Measurements from ENCODE around the gene AGL. TPM values are rescaled to one million over a fixed set of nuclear protein-coding genes. Genes with fewer than 3 reads are reported as not detected.

The AGL gene
- total RNA-seq, 1 donor from 2014 or later, result 13.4 TPM

DNA sequence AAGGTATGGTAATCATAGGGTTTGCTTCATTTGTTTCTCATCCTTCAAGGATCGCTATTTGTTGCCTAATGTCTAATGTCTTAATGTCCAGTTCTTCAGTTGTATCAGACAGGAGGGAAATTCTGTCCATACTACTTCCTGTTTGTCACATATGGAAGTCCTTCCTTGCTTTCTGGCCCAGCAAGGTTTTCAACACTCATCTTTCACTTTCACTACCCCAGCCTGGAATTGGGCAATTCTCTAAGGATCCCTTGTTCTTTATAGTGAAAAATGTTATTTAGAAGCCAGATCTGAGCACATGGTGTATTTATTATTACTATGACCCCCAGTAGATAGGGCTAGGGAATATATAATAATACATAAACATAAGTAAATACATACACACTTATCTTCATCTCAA lies 69.1 kb downstream of the AGL start:
- TF ChIP-seq CTCF (conservative IDR thresholded peaks at IDR 0.05), result no peak
- Mint-ChIP-seq H3K36me3 (ENCODE audit: low read depth) (no peaks in the 10 kb centered on the region), H3K4me3 (no peak overlapping the region), H3K4me1 (no peaks in the 10 kb centered on the region), H3K9me3 (no peaks in the 10 kb centered on the region), H3K27me3 (ENCODE audit: low read depth) (no peaks in the 10 kb centered on the region), H3K27ac (ENCODE audit: unreplicated experiment) (no peak overlapping the region)
- no peak for DNase-seq (ENCODE audit: low read depth, low spot score)

GRCh38 chr1:99934801-99935200 lies 84.6 kb downstream of the AGL start:
- H3K27ac Mint-ChIP-seq (ENCODE audit: unreplicated experiment), result no peak overlapping the region
- no peak for DNase-seq (ENCODE audit: low read depth, low spot score)

GRCh38 chr1:99935534-99935933 lies 85.4 kb downstream of the AGL start:
- Mint-ChIP-seq H3K4me3 (no peak overlapping the region), H3K4me1 (no peaks in the 10 kb centered on the region), H3K27ac (ENCODE audit: unreplicated experiment) (no peak overlapping the region)

More at GRCh38 chr1:99934801-99935200, 84.6 kb downstream of the AGL start:
- no peak for TF ChIP-seq CTCF (conservative IDR thresholded peaks at IDR 0.05)
- Mint-ChIP-seq H3K9me3 (no peaks in the 10 kb centered on the region), H3K27me3 (ENCODE audit: low read depth) (no peaks in the 10 kb centered on the region), H3K4me3 (no peak overlapping the region), H3K36me3 (ENCODE audit: low read depth) (no peaks in the 10 kb centered on the region), H3K4me1 (no peaks in the 10 kb centered on the region)

GRCh38 chr1:99936071-99936470 lies 85.9 kb downstream of the AGL start:
- H3K9me3 Mint-ChIP-seq, result no peaks in the 10 kb centered on the region
- H3K27me3 Mint-ChIP-seq (ENCODE audit: low read depth), result no peaks in the 10 kb centered on the region
- H3K36me3 Mint-ChIP-seq (ENCODE audit: low read depth), result no peaks in the 10 kb centered on the region
- no peak for TF ChIP-seq CTCF (conservative IDR thresholded peaks at IDR 0.05)
- no peak overlapping the region for H3K4me3 Mint-ChIP-seq
- H3K27ac Mint-ChIP-seq (ENCODE audit: unreplicated experiment), result no peak overlapping the region
- no peak for DNase-seq (ENCODE audit: low read depth, low spot score)
- no peaks in the 10 kb centered on the region for H3K4me1 Mint-ChIP-seq

More at GRCh38 chr1:99935534-99935933, 85.4 kb downstream of the AGL start:
- Mint-ChIP-seq H3K9me3 (no peaks in the 10 kb centered on the region), H3K27me3 (ENCODE audit: low read depth) (no peaks in the 10 kb centered on the region), H3K36me3 (ENCODE audit: low read depth) (no peaks in the 10 kb centered on the region)
- no peak for DNase-seq (ENCODE audit: low read depth, low spot score)
- TF ChIP-seq CTCF (conservative IDR thresholded peaks at IDR 0.05), result no peak

DNA sequence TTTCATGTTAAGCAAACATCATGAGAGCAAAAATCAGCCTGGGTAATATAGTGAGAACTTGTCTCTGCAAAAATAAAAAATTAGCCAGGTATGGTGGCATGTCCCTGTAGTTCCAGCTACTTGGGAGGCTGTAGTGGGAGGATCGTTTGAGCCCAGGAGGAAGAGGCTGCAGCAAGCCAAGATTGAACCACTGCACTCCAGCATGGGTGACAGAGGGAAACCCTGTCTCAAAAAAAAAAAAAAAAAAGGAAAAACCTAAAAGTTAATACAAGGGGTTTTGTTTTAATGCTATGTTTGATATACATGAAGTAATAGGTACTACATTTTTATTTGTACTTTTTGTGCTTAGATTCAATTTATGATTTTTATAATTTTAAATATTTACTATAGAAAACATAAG lies 92.6 kb downstream of the AGL start:
- DNase-seq (ENCODE audit: low read depth, low spot score), result no peak
- H3K36me3 Mint-ChIP-seq (ENCODE audit: low read depth), result no peaks in the 10 kb centered on the region
- H3K4me1 Mint-ChIP-seq, result no peaks in the 10 kb centered on the region
- H3K27me3 Mint-ChIP-seq (ENCODE audit: low read depth), result no peaks in the 10 kb centered on the region
- H3K4me3 Mint-ChIP-seq, result no peak overlapping the region
- no peak for TF ChIP-seq CTCF (conservative IDR thresholded peaks at IDR 0.05)
- no peak overlapping the region for H3K27ac Mint-ChIP-seq (ENCODE audit: unreplicated experiment)
- no peaks in the 10 kb centered on the region for H3K9me3 Mint-ChIP-seq
